ENCODE results near the gene COL6A1.

GRCh38 chr21:46041183-46041582, 59.6 kb downstream of the COL6A1 start:
- TF ChIP-seq SUZ12 (IDR thresholded peaks at IDR 0.05; ENCODE audit: extremely low read depth, insufficient read depth, insufficient read length): no peak
- TF ChIP-seq YY1 (IDR thresholded peaks at IDR 0.05; ENCODE audit: insufficient read depth, insufficient read length): no peak
